ENCODE measurements around the gene RNF123.

Gene RNF123

DNA sequence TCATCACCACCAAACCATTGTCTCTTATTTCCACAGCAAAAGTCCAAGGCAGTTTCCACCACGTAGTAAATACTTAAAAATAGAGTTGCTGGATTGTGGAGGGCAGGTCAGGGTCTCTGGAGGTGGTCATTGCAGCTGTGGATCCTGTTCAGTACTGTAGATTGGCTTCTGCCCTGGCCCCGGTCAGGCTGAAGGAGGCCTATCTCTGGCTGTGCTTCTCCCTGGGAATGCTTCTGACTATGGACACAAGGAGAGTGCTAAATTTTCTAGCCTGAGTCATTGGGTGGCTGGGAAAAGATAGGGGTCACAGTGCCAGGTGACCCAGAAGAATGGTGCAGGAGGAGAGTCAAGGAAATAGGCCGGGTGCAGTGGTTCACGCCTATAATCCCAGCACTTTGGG, 60.7 kb downstream of the RNF123 start:
- DNase-seq (ENCODE audit: low spot score): no peak

DNA sequence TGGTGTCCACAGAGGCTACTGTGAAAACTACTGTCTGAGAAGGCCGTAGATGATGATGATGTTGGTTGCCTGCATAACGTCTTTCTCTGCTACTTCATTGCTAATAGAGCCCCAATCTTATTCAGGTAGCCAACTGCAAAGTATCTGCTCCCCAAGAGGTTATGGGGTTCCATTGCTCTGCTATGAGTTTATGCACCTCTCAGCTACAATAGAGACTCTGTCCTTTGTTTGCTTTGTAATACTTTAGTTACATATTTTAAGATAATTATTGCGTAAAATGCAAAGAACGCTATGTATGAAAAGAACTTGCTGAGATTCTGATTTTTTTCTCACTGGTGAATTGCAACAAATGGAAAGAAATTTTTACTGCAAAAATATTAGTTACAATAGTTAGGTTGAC, 62.1 kb downstream of the RNF123 start:
- DNase-seq (ENCODE audit: low spot score): no peak

DNA sequence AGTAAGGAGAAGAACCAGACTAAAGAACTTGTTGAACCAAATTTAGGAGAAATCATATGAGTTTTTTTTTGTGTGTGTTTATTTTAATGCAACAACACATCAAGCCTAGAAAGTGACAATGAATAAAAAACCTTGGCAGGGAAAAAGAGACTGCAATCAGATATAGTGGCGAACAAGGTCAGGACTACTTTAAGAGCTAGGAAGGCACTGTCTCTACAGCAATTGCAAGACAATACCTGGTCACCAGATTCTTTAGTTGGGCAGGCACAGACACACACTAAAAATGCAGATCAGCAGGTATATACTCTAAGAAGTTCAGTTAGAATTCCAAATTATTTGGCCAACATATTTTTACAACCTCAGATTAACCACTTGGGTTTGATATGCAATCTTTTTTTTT, 65.2 kb downstream of the RNF123 start:
- DNase-seq (ENCODE audit: low spot score): no peak

DNA sequence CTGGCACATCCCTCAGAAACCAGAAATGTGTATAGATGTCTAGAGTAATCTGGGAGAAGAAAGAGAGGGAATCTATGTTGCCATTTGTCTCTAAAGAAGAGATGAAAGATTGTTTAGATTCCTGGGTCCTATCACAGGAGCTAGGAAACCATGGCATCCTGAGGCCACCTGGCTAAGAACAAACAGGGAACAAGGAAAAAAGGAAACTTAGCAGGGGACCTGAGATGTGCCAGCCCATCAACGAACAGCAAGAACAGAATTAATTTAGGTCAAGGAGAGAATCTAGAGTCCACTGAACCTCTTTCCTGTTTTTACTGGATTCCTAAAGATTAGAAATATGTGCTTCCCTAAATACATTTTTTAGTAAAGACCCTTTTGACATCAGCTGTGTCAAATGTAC, 66.7 kb downstream of the RNF123 start:
- DNase-seq (ENCODE audit: low spot score): no peak

DNA sequence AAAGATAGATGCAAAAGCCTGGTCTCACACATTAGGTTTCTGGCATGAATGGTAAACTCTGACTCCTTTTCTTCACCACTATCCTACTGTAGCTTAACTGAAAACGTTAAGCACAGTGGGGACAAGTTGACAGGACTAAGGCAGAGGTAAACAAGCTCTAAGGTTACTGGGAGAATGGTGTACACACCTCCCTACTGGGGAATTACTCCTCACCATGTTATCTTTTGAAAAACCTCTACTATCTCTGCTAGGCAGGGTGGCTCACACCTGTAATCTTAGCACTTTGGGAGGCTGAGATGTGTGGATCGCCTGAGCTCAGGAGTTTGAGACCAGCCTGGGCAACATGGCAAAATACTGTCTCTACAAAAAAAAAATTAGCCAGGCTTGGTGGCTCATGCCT, 67.8 kb downstream of the RNF123 start:
- DNase-seq (ENCODE audit: low spot score): no peak

DNA sequence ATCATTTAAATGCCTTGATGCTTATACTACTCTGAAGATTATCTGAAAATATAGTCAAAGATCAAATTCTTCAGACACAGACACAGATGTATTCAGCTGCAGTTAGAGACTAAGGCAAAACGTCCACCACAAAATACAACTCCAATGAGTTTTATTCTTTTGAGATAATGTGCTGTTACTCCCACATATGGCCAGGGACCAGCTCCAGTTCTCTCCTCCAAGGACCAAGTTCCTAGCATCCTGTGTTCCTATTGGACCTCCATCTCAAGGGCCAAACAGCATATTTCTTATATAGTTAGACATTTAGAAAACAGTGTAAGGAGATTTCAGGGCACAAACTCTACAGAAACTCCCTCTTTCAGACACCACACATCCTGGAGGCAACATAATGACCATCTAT, 69.9 kb downstream of the RNF123 start:
- DNase-seq (ENCODE audit: low spot score): no peak

DNA sequence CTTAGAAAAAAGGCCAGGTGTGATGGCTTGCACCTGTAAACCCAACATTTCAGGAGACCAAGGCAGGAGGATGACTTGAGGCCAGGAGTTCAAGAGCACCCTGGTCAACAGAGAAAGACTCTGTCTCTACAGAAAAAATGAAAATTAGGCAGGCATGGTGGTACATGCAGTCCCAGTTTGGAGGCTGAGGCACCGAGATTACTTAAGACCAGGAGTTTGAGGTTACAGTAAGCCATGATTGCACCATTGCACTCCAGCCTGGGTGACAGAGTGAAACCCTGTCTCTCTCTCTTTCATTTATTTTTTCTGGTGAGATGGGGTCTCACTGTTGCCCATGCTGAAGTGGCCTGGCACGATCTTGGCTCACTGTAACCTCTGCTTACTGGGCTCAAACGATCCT, 72.3 kb downstream of the RNF123 start:
- no peak for DNase-seq (ENCODE audit: low spot score)

DNA sequence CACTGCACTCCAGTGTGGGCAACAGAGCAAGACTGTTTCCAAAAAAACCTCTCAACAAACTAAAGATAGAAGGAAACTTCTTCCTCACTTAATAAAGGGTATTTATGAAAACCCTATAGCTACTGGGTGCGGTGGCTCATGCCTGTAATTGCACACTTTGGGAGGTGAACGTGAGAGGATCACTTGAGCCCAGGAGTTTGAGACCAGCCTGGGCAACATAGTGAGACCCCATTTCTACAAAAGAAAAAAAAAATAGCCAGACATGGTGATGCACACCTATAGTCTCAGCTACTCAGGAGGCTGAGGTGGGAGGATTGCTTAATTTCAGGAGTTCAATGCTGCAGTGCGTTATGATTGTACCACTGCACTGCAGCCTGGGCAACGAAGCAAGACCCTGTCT, 74.6 kb downstream of the RNF123 start:
- no peak for DNase-seq (ENCODE audit: low spot score)

DNA sequence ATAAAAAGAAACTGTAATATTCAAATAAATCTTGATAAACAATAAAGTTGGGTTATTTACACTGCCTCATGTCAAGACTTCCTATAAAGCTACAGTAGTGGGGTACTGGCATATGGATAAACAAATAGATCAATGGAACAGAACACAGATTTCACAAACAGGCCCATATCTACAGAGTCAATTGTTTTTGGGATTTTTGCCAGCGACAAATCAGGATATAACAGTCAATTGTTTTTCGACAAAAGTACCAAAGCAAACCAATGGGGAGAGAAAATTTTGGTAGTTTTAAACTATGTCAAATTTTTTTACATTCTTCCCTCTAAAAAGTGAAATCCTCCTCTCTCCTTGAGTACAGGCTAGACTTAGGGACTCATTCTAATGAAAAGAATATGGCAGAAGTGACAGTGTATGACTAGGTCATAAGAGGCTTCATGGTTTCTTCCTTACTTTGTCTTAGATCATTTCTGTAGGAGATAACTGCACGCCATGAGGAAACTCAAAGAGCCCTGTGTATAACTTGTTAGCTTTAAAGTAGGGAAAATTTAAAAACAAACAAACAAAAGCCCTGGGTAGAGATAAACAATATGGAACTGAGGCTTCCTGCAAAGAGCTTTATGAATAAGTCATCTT, 80.0 kb downstream of the RNF123 start:
- no peak for DNase-seq (ENCODE audit: low spot score)

DNA sequence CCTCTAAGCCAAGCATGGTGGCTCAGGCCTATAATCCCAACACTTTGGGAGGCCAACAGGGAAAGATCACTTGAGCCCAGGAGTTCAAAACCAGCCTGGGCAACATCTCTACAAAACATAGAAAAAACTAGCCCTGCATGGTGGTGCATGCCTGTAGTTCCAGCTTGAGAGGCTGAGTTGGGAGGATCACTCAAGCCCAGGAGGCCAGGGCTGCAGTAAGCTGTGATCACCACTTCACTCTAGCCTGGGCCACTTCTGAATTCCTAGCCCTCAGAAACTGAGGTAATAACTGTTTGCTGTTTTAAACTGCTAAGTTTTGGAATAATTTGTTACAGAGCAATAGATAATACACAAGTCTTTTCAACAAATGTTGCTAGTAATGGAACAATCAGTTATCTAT, 80.6 kb downstream of the RNF123 start:
- DNase-seq (ENCODE audit: low spot score): no peak
